Colonic mucosa (tissue), 4 donors: ENCODE data around the gene ERBB3. TPM values are rescaled to one million over a fixed set of nuclear protein-coding genes. Genes with fewer than 3 reads are reported as not detected.
A peak's percentile ranks its signal among the peaks of the same experiment; 100 is the strongest.

Experiments used
- DNase-seq: peaks from one replicate; pipeline ENCODE4 v3.0.0-alpha.2; 2020
- H3K27ac ChIP-seq: fragments of 200-600 bp; one replicate; pipeline ENCODE4 v1.8.0; 2021
- H3K27me3 ChIP-seq: fragments of 200-600 bp; one replicate; pipeline ENCODE4 v1.8.0; 2021
- H3K36me3 ChIP-seq: fragments of 200-600 bp; one replicate; pipeline ENCODE4 v1.8.0; 2021
- H3K4me1 ChIP-seq: fragments of 200-600 bp; one replicate; pipeline ENCODE4 v1.8.0; 2021; ENCODE audit warnings: mild to moderate bottlenecking
- H3K4me3 ChIP-seq: fragments of 200-600 bp; one replicate; pipeline ENCODE4 v1.8.0; 2021
- H3K9ac ChIP-seq, 2 donors: one replicate each; pipeline ENCODE4 v1.7.0; 2013; ENCODE audit warnings: control low read depth in 2 of 2, low read depth in 2 of 2, low read length in 2 of 2
- H3K9me3 ChIP-seq: fragments of 200-600 bp; one replicate; pipeline ENCODE4 v1.8.0; 2021
- CTCF ChIP-seq: fragments of 200-600 bp; IDR thresholded peaks from one replicate; pipeline ENCODE4 v1.8.0; 2022; ENCODE audit warnings: antibody characterized with exemption, mild to moderate bottlenecking
- intact Hi-C: fragments of 100-400 bp; cut with DNase I; formaldehyde crosslinking; loops from one replicate; pipeline ENCODE4 v1.14.1; 2022
- total RNA-seq, 2 donors: library from RNA; stranded (reverse); fragmentation: NEBNext Ultra II Directional in 1 of 2; extraction: Animal tissue kit (Norgen Biotek cat#: 25700) in 1 of 2; gene quantifications; one replicate each; pipeline ENCODE4 v1.2.1, GENCODE V29; 2021
- donor health status: healthy.
- donor health status: DM: no; HTN: no; CAD: no.
- donor health status: DM: no; HTN: no; CAD: no.

Gene ERBB3
- total RNA-seq, 2 donors from 2014 or later, result 158 to 206 TPM

GRCh38 chr12:56105609-56105902 is 25.6 kb downstream of the ERBB3 start:
- Histone ChIP-seq H3K27ac (no peak overlapping the region), H3K36me3 (peaks cover 19% of the 10 kb centered on the region)
- intact Hi-C loops, result no loop called here

GRCh38 chr12:56107242-56107641 is 27.3 kb downstream of the ERBB3 start:
- Histone ChIP-seq H3K4me3 (no peak overlapping the region), H3K27me3 (no peaks in the 10 kb centered on the region), H3K9ac (no peak overlapping the region), H3K36me3 (peaks cover 23% of the 10 kb centered on the region), H3K4me1 (no peaks in the 10 kb centered on the region), H3K9me3 (no peaks in the 10 kb centered on the region), H3K27ac (no peak overlapping the region)
- DNase-seq, result no peak
- no peak for TF ChIP-seq CTCF
- intact Hi-C loops, result no loop called here

More at GRCh38 chr12:56105609-56105902, 25.6 kb downstream of the ERBB3 start:
- Histone ChIP-seq H3K4me1 (no peaks in the 10 kb centered on the region), H3K4me3 (peak overlapping the region; percentile 89), H3K27me3 (no peaks in the 10 kb centered on the region), H3K9ac (peak overlapping the region; percentile 74 to 95), H3K9me3 (no peaks in the 10 kb centered on the region)
- TF ChIP-seq CTCF, result no peak
- DNase-seq, result no peak

- no peaks in the 10 kb centered on the region for H3K27me3 ChIP-seq
- no peak for DNase-seq
- no peak overlapping the region for H3K27ac ChIP-seq
- H3K9ac ChIP-seq, result no peak overlapping the region
- H3K36me3 ChIP-seq, result peaks cover 23% of the 10 kb centered on the region
- no peak overlapping the region for H3K4me3 ChIP-seq
- H3K9me3 ChIP-seq, result no peaks in the 10 kb centered on the region
- TF ChIP-seq CTCF, result no peak
- intact Hi-C loops, result loop anchor here (10.0 kb wide), 1 partner anchor 66 kb away; the partner anchor contains the start of gene RPS26
- no peaks in the 10 kb centered on the region for H3K4me1 ChIP-seq
Observed at GRCh38 chr12:56110571-56110970, 30.6 kb downstream of the ERBB3 start.

DNA sequence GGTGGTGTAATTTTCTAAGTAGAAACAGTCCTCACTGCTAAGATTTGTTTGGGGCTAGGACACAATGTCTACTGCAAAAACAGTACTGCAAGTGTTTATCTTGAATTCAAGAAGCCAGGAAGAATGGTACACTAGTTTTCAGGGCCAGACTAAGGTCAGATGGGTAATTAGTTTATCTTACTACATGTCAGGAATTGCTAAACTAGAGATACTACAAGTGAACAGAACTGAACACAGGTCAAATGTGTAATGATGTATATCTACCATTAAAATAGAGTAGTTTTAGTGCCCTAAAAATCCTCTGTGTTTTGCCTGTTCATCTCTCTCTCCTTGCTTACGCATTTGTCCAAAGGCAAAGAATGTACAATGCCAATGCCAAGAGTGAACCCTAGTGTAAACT is 34.1 kb downstream of the ERBB3 start:
- Histone ChIP-seq H3K27ac (no peak overlapping the region), H3K4me1 (peaks cover 5% of the 10 kb centered on the region), H3K27me3 (no peaks in the 10 kb centered on the region), H3K9me3 (no peaks in the 10 kb centered on the region), H3K9ac (no peak overlapping the region), H3K4me3 (no peak overlapping the region), H3K36me3 (peaks cover 17% of the 10 kb centered on the region)
- TF ChIP-seq CTCF, result no peak
- intact Hi-C loops, result loop anchor here (10.0 kb wide), 1 partner anchor 69 kb away; the partner anchor contains the start of gene RPS26
- DNase-seq, result no peak

GRCh38 chr12:56115329-56115728 is 35.4 kb downstream of the ERBB3 start:
- Histone ChIP-seq H3K4me3 (peak overlapping the region; percentile 49), H3K27me3 (no peaks in the 10 kb centered on the region), H3K36me3 (peaks cover 6% of the 10 kb centered on the region), H3K9me3 (no peaks in the 10 kb centered on the region), H3K4me1 (peaks cover 8% of the 10 kb centered on the region), H3K9ac (peak overlapping the region; percentile 57 to 64), H3K27ac (peak overlapping the region; percentile 95)
- intact Hi-C loops, result loop anchor here (10.0 kb wide), 1 partner anchor 71 kb away; the partner anchor contains the start of gene RPS26
- no peak for TF ChIP-seq CTCF
- DNase-seq, result no peak
